22Rv1 (cell line): ENCODE measurements around the gene FAU.

Experiments used
- ZFX ChIP-seq: fragments of 450-650 bp; IDR thresholded peaks from 2 replicates; pipeline ENCODE4 v1.6.1; 2017; ENCODE audit warnings: antibody characterized with exemption, borderline replicate concordance
- TF ChIP-seq, protein P1 (sequence below): fragments of 450-650 bp; IDR thresholded peaks from 2 replicates; pipeline ENCODE4 v1.5.1; 2017; ENCODE audit warnings: mild to moderate bottlenecking

DNA sequence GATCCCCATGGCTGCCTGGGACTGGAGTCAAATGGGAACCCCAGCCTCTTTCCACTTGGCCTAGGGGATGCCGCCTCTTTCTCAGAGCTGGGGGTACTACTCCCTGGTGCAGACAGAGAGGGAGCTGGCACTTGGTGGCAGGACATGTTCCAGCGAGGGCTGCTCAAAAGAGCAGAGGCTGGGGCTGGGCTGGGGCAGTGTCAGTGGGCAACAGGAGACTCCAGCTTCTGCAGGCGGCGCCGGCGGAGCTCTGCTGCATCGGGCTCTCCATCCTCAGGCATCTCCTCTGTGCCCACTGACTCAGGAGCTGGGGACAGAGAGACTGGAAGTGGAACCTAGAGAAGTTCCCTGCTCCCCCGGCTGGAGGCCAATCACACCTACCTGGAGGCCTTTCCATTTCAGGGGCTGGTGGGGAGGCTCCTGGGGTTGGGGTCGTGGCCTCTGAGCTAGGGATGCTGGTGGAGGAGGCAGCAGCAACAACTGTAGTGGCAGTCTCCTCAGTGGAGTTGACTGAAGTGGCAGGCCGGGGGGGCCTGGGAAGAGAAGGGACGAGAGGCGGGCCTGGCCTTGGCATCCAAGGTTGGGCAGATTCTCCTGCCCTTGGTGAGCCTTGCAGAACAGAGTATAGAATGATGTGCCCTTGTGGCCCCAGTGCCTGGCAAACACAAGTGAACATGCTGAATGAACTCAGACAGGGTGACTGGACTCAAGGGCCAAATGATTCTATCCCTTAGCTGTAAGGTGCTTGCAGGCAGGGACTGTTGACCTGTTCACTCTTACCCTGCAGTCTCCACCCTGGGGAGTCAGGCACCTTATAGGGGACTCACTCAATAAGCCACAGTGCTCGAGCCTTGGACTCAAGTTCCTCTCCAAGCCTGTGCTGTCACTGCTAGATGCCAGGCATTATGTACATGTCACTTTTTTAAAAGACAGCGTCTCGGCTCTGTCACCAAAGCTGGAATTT is 6.5 kb upstream of the FAU start:
- TF ChIP-seq, protein P1, sequence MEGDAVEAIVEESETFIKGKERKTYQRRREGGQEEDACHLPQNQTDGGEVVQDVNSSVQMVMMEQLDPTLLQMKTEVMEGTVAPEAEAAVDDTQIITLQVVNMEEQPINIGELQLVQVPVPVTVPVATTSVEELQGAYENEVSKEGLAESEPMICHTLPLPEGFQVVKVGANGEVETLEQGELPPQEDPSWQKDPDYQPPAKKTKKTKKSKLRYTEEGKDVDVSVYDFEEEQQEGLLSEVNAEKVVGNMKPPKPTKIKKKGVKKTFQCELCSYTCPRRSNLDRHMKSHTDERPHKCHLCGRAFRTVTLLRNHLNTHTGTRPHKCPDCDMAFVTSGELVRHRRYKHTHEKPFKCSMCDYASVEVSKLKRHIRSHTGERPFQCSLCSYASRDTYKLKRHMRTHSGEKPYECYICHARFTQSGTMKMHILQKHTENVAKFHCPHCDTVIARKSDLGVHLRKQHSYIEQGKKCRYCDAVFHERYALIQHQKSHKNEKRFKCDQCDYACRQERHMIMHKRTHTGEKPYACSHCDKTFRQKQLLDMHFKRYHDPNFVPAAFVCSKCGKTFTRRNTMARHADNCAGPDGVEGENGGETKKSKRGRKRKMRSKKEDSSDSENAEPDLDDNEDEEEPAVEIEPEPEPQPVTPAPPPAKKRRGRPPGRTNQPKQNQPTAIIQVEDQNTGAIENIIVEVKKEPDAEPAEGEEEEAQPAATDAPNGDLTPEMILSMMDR = no peak
- TF ChIP-seq ZFX = no peak
